GM21825 (cell line): ENCODE data around the gene ARGLU1.

ENCODE experiments used
- ATAC-seq: cut with Tn5 transposase; IDR thresholded peaks from one replicate; pipeline ENCODE4 v1.9.1; 2021; ENCODE audit warnings: mild to moderate bottlenecking, moderate library complexity; ENCODE audit not compliant: unreplicated experiment

Gene ARGLU1

DNA sequence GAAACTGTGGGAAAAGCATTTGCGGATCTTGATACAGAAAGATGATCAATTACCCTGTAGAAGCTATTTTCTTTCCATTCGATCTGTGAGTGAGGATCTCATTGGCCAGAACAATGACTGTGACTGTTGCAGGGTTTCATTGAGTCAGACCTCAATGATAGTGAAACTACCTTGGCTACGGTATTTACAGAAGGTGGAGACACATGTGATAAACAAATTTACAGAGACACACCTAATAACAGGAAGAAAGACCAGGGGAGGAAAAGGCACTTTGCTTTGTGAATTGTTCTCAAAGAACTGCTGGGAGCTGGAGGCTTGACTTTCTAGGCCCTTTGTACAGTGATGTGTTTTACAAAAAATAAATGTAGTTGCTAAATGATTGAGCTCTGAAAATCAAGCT, 19.9 kb upstream of the ARGLU1 start:
- no peak for ATAC-seq

DNA sequence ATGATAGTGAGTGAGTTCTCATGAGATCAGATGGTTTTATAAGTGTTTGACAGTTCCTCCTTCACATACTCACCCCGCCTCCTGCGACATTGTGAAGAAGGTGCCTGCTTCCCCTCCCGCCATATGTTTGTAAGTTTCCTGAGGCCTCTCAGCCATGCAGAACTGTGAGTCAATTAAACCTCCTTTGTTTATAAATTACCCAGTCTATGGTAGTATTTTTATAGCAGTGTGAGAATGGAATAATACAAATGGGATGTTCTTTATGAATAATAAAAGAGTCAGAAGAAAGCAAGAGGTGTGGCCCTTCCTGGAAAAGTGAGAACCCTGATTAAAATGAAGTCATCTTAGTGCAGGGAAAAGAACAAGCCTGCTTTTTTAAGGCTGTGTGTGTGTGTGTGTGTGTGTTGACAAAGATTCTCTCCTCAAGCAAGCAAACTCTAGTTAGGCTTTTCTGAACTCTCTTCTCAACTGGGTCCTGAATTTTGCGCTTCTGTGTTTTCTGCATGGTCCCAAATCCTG, 18.8 kb upstream of the ARGLU1 start:
- ATAC-seq = no peak

DNA sequence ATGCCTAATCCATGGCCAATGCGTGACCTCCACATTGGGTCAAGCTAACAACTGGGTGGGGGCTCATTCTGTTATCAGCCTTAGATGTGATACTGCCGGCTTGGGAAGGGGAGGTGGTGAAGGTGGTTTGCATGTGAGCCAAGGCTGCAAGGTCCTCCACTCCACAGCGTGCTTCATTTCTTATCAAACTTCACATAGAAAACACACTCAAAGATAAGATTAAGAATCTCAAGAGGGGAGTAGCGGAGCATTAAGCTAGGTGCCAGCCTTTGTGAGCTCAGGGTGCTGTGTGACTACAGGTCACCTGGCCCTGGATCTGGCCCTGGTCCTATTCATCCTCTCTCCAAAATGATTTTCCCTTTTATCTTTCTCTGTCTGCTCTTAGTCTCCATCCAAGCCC, 13.3 kb upstream of the ARGLU1 start:
- no peak for ATAC-seq

DNA sequence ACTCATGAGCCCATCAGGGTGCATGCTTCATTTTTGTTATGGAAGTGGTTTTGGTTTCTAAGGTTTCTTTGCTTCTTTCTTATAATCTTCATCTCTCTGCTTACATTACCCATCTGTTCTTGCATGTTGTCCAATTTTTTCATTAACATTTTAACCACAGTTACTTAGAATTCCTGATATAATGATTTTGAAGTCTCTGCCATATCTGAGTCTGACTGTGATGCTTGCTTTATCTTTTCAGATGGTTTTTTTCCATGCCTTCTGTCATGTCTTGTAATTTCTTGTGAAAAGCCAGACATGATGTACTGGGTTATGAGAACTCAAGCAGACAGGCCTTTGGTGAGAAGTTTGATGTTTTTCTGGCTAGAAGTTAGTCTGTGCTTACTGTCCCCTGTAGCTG, 8.0 kb upstream of the ARGLU1 start:
- no peak for ATAC-seq

DNA sequence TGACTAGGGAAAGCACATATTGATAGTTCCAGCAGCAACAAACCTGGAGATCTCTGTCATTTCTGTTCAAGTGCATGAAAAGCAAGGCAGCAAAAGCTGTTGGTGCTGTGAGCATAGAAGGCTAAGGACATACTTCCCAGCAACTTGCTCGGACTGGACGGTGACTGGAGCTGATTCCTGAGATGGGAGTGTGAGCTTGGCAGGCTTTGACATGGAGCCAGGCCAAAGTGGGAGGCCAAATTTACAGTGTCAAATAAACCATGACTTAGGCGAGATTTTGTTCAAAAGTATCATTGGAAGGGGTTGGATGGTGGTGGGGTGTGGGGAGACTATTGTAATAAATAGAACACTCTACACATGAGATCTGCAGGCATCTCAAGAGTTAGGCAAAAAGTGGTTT, 5.9 kb upstream of the ARGLU1 start:
- ATAC-seq = no peak

DNA sequence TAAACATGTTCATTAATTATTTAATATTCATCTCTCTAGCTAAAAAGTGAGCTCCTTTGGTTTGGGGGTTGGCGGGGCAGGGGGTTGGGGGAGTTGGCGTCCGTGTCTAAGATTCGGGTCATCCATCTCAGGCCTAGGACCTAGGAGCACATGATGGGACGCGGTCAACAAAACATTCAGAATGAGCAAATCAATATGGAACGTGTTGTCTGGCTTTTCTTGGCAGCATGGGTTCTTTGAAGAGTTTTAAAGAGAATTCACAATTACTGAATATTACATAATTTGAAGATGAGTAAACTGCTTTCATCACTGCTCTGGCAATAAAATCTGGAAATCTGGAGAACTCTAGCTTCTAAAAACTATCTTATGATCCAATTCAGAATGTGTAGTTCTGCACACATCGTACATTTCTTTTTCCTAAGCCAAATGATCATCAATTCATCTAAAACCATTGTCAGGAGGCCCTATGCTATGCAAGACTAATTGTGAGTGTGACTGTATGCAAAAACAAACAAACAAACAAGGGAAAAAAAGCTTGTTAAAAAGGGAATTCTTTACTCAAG, 5.4 kb upstream of the ARGLU1 start:
- no peak for ATAC-seq

DNA sequence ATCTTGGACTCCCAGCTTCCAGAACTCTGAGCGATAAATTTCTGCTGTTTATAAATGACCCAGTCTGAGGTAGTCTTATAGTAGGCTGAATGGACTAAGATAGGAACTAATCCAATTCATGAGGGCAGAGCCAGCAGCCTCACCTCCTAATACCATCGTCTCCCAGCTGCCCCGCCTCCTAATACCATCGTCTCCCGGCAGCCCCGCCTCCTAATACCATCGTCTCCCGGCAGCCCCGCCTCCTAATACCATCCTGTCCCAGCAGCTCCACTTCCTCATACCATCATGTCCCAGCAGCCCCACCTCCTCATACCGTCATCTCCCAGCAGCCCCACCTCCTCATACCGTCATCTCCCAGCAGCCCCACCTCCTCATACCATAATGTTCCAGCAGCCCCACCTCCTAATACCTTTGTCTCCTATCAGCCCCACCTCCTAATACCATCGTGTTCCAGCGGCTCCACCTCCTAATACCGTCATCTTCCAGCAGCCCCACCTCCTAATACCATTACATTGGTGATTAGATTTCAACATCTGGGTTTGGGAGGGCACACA, 2.4 kb upstream of the ARGLU1 start:
- peak; percentile 19 for ATAC-seq

DNA sequence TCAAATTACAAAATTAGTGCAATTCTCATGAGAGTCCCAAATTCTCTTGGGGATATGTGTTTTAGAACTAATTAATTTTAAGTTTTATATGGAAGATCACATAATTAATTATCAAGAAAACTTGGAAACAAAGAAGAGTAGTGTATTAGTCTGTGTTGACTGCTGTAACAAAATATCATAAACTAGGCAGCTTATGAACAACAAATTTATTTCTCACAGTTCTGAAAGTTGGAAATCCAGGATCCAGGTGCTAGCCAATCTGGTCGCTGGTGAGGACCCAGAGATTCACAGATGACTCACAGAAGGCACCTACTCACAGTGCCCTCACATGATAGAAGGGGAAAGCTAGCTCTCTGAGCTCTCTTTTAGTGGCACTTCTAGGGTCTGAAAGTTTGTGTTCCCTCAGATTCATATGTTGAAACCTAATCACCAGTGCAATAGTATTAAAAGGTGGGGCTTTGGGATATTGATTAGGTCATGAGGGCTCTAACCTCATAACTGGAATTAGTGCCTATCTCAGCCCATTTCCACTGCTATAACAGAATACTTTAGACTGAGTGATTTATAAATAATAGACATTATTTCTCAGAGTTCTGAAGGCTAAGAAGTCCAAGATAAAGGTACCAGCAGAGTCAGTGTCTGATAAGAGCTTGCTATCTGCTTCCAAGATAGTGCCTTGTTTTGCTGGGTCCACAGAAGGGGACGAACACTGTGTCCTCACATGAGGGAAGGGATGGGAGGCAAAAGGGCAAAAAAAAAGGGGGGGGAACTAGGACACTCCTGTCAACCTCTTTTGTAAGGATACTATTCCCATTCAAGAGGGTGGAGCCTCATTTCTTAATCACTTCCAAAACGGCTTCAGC, 1.5 kb upstream of the ARGLU1 start:
- no peak for ATAC-seq

DNA sequence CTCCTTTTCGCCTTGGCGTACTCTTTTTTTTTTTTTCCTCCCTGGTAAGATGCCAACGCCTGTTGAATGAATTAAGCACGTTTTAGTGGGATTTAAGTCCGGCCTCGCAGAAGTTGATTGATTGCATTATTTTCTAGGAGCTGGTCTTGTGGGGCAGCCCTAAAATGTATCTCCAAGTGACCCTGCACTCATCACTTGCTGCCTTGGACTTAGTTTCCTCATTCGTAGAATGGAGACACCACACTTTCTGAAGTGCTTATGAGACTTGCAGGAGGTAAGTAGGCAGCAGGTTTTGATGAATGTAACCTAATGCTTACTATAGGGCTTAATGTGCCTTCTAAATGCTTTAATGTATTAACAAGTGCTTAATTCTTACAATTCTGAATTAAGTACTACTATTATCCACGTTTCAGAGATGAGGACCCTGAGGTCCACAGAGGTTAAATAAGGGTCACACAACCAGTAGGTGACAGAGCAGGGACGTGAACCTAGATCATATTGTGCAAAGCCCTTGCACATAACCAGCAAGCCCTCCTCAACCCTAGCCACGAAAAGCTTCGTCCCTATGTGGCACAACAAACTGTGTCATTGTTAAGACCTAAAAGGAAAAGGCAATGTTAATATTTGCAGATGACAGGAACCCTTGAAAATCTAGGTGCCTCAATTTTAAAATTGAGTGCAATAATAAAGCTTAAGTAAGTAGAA, 514 bp upstream of the ARGLU1 start:
- ATAC-seq = peak; percentile 36

DNA sequence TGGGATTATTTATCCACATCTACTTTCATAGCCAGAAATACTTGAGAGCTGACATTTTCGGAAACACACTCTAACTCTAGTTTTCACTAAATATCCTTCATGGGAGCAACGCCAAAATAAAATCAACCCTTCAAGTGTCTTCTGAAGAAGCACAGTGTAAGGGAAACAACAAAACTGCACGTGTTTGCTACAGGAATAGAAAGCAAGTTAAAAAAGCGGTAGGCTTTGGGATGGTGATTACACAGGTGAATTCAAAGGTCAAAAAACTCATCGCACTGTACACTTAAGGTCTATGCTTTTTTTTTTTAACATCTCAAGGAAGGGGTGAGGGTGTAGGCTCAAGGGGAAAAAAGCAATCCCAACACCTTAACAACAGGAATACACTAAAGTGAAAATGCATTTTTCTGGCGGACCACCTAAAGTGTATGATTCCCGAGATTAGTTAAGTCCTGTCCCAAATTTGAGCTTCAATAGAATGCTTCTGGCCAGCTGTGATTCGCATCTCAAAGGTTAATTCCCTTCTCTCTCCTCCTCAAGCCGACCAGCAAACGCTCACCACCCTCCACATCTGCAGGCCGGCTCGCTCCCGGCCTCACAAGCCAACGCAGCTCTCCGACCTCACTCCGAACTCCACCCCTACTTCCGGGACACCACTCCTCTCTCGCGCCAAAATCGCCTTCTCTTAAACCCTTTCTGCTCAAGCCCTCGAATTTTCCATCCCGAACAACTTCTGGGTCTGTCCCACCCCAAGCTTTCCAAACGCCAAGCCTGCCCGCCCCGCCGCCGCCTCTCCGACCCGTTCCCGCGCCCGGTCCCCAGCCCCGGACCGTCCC, 1.1 kb downstream of the ARGLU1 start:
- ATAC-seq = peak; percentile 38

DNA sequence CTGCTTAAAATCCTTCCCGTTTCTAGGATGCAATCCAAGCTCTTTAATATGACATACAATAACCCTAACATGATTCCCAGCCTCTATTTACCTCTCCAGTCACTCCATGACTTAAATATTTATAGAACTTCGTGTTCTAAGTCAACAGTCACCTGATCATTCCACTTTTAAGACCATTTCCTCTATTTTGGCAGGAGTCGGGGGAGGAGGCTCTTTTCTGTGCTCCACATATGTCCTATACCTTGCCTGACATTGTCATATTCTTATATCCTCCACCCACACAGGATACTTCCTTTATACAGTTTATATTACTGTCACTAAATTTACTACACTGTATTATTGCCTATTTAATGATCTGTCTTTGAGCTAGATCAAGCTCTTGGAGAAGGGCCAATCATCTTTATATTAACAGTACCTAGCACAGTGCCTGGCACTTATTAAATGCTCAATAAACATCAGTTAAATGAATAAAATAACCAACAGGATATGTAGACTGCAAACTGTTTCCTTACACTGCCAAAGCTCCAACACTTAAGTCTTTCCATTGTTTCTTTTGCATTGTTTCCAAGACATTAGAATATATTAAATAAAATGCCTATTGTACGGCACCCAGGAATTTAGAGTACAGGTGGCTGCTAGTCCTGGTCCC, 2.7 kb downstream of the ARGLU1 start:
- no peak for ATAC-seq

DNA sequence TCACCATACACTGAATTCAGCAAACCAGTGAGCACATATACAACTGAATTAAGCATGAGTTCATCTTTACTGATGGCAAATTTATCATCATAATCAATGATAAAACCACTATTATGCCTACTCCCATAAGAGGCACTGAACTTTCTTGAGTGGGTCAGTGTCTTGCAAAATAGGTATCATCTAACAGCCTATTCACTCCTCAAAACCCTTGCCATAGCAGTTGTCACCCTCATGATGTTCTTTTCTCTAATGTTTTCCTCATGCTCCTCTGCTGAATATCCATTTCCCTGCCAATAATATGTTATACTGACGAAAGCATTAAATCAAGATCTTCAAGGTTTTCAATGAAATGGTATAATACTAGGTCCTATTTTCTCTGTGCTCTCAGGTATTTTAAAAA, 5.6 kb downstream of the ARGLU1 start:
- no peak for ATAC-seq

DNA sequence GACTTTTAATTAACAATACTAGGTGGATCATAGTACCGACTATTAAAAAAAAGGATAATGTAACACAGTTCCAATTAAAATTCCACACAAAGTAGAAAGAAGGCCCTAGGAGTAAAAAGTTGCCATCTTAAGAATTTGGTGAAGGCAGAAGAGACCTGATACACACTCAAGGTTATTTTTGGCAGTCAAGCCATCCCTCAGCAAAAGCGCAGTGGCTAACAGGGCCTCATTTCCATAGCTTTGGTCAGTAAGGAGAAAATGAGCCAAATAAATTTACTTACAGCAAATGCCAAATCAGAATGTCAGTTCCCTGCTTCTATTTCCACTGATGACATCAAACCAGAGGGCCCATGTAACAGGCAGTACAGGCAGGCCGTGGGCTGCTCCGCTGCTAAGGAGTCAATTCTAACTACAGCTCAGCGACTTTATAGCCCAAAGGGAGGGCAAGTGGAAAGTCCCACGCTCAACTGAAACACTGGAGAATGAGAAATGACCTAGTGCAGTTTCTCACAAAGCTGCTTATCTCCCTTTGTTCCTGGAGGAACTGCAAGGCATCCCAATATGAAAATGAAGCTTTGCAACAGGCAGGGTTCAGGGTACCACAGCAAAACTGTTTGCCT, 6.3 kb downstream of the ARGLU1 start:
- ATAC-seq = peak; percentile 83

DNA sequence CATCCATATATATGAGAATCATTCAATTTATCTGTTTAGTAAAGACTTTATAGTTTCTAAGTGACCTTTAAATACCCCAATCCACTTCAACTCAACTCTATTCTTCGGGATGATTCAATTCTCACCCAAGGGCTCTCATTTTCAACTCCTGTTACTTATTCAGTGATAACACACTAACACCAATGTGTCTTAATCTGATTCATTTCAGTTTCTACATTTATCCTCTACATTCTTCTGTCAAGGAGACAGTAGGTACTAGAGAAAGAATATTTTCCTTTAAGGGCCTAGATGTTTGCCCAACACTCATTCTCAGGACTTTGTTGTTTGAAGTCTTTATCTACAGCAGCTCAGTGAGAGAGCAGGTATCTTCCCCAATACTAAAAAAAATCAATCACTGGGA, 7.1 kb downstream of the ARGLU1 start:
- no peak for ATAC-seq

DNA sequence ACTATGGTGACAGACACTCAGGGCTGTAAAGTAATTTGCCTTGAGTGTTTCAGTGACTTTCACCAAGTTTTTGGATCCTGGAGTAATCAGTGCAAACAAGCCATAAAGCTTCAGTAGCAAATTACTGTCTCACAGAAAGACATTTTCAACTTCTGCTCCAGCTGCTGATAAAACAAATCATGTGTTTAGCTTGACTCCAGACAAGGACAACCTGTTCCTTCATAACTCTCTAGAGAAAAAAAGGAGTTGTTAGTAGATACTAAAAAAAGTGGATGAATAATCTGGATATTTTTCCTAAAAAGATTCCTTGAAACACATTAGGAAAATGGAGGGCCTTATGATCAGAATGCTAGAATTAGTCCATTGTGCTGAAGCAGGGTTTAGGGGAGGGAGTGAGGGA, 9.4 kb downstream of the ARGLU1 start:
- no peak for ATAC-seq

DNA sequence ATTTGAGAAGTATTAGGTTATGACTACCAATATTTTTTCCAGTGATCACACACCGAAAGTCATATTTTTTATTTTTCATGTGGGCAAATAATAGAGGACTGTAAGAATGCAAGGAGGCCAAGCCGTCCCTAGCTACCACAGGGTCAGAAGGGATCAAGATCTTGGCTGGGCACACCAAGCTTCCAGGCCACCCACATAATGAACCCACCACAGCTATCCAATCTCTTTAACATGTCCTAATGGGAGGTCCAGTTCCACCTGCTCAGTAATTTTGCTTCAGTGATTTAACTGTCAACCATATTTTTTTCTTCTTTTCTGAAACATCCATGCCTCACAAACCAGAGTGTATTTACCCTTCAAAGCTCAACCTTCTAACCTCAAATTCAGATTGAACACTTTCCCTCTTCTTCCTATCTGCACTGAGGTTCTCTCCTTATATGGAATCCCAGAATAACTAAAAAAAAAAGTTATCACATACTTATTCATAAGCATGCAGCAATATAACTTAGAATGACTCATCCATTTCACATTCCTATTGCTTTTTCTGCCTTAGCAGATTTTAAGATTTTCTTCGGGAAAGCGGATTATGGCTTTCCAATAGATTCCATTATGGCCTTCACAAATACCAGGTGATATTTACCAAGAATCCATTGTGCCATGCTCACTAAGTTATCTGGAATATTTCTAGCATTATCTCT, 12.2 kb downstream of the ARGLU1 start:
- ATAC-seq = no peak

DNA sequence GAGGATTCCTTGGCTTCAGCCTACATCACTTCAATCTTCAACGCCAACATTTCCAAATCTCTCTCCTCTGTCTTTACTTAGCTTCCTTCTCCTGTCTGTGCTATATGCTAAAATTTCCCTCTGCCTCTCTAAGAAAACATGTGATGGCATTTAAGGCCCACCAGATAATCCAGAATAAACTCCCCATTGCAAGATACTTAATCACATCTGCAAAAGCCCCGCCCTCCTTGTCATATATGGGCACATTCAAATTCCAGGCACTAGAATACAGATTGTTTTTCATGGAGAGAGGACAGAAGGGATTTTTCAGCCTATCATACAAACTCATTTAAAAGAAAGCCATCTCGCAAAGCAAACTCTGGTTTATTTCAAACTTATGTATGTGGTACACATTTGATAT, 16.2 kb downstream of the ARGLU1 start:
- ATAC-seq = no peak

DNA sequence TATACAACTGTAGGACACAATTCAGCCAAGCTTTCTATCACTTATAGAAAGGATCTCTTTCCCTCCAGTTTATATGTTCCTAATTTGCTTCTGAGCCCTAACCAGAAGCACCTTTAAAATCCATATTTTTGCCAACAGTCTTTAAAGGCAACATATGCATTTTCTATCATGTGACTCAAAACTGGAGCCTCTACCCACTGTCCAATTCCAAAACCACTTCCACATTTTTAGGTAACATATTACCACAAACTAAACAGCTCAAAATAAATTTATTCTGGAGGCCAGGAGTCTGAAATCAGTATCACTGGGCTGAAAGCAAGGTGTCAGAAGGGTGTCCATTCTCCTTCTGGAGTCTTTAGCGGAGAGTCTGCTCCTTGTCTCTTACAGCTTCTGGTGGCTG, 16.6 kb downstream of the ARGLU1 start:
- no peak for ATAC-seq

DNA sequence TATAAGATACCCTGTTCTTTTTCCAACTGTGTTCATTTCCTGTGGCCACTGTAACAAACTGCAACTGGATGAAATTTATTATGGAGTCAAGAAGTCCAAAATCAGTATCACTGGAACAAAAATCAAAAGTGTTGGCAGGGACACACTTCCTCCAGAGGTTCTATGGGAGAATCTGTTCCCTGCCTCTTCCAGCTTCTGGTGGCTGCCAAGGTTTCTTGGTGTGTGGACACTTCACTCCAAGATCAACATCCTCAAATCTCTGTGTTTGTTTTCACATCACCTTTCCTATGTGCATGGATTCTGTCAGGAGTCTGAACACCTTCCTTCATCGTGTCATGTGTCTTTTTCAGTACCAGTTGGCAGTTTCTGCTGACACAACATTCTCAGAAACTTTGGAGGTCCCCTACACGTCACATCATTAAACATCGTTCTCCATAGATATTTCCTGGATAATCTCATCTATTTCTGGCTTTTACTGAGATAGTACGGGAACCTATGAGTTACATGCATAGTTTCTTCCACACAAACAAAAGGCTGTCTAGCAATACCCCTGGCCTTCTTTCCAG, 17.3 kb downstream of the ARGLU1 start:
- ATAC-seq = no peak
